Psoas muscle (tissue), 8 donors: ENCODE results near the gene FBXO9. TPM values are rescaled to one million over a fixed set of nuclear protein-coding genes. Genes with fewer than 3 reads are reported as not detected.

ENCODE experiments used
- ATAC-seq, 4 donors: fragments of 200-7000 bp; cut with Tn5 transposase; one replicate each; pipeline ENCODE4 v1.9.1; 2020; ENCODE audit warnings: moderate library complexity in 3 of 4, mild to moderate bottlenecking in 2 of 4
- DNase-seq, 2 donors: peaks; one replicate each; pipeline ENCODE4 v3.0.0-alpha.2; 2020
- H3K27ac ChIP-seq: fragments of 200-600 bp; one replicate; pipeline ENCODE4 v1.8.0; 2022
- H3K27me3 ChIP-seq, 3 donors: fragments of 200-600 bp in 1 of 3; one replicate each; pipeline versions ENCODE4 v1.6.1 to v1.8.0; 2013 to 2022; ENCODE audit warnings: low read length in 2 of 3, mild to moderate bottlenecking in 2 of 3, moderate library complexity in 1 of 3; ENCODE audit not compliant: insufficient read depth in 3 of 3
- H3K36me3 ChIP-seq, 2 donors: fragments of 200-600 bp in 1 of 2; one replicate each; pipeline versions ENCODE4 v1.6.1 to v1.8.0; 2013 to 2022; ENCODE audit warnings: low read depth in 1 of 2, mild to moderate bottlenecking in 1 of 2, moderate library complexity in 1 of 2; ENCODE audit not compliant: insufficient read depth in 1 of 2
- H3K4me1 ChIP-seq: fragments of 200-600 bp; one replicate; pipeline ENCODE4 v1.8.0; 2022
- H3K4me3 ChIP-seq: fragments of 200-600 bp; one replicate; pipeline ENCODE4 v1.8.0; 2022; ENCODE audit warnings: mild to moderate bottlenecking
- H3K9me3 ChIP-seq: fragments of 200-600 bp; one replicate; pipeline ENCODE4 v1.8.0; 2022
- WGBS, 3 donors: extraction: QIAGEN DNeasy Blood & Tissue Kit; methylation state at CpG; one replicate each; pipeline versions ENCODE4 v1.1.6 to v1.1.7; 2013; 5-methylcytosine and 5-hydroxymethylcytosine counted together
- intact Hi-C, 2 donors: fragments of 100-400 bp; cut with DNase I; formaldehyde crosslinking; loops; one replicate each; pipeline versions ENCODE4 v1.11.0 to v1.14.2; 2022
- polyA plus RNA-seq, 3 donors: library from polyadenylated mRNA; stranded (reverse); fragments of 200-250 nt; gene quantifications; one replicate each; pipeline ENCODE4 v1.2.3, GENCODE V29; 2013
- total RNA-seq, 4 donors: library from RNA; stranded (reverse); fragmentation: NEBNext Ultra II Directional in 2 of 4; extraction: Animal tissue kit (Norgen Biotek cat#: 25700) in 2 of 4; gene quantifications; one replicate each; pipeline versions ENCODE4 v1.2.1 to v1.2.4, GENCODE V29; 2021 to 2023
- TF ChIP-seq, protein P1 (sequence below): fragments of 200-600 bp; IDR thresholded peaks from one replicate; pipeline ENCODE4 v1.8.0; 2022; ENCODE audit warnings: antibody characterized with exemption
- donor health status: healthy with polysubstance abuse.
- donor health status: DM: no; HTN: no; CAD: no; lungs with moderate emphysema.
- donor health status: Bipolar disorder and iron deficiency.
- donor health status: healthy.
- donor health status: DM: yes; HTN: yes; CAD: no.
- donor health status: DM: no; HTN: no; CAD: no.
- donor health status: DM: no; HTN: no; CAD: no.
- donor health status: DM: yes; HTN: yes; CAD: no.

FBXO9 gene
- total and polyA plus RNA-seq, 7 donors = 23.2 to 74.2 (median 44.3) TPM

DNA sequence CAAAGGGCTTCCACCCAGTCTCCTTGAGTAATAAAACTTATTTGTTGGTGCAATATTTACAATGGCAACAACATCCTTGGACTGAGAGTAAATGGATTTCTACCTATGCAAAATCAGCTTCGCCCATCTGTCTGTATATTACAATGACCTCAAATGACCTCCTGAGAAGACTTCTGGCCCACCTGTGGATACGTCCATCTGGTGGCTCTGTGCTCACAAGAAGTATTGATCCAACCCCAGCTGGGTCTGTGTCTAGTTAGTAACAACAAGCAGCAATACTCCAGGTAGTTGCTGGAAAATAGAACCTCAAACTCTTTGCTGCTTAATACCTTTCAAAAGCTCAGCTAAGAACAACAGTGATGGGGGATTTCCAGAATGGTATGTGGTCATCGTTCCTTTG lies 35.4 kb upstream of the FBXO9 start:
- no peaks in the 10 kb centered on the region for H3K9me3 ChIP-seq
- no peaks in the 10 kb centered on the region for H3K27me3 ChIP-seq
- TF ChIP-seq, protein P1, sequence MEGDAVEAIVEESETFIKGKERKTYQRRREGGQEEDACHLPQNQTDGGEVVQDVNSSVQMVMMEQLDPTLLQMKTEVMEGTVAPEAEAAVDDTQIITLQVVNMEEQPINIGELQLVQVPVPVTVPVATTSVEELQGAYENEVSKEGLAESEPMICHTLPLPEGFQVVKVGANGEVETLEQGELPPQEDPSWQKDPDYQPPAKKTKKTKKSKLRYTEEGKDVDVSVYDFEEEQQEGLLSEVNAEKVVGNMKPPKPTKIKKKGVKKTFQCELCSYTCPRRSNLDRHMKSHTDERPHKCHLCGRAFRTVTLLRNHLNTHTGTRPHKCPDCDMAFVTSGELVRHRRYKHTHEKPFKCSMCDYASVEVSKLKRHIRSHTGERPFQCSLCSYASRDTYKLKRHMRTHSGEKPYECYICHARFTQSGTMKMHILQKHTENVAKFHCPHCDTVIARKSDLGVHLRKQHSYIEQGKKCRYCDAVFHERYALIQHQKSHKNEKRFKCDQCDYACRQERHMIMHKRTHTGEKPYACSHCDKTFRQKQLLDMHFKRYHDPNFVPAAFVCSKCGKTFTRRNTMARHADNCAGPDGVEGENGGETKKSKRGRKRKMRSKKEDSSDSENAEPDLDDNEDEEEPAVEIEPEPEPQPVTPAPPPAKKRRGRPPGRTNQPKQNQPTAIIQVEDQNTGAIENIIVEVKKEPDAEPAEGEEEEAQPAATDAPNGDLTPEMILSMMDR = no peak
- intact Hi-C loops = no loop called here
- H3K4me1 ChIP-seq = peaks cover 23% of the 10 kb centered on the region
- no peak overlapping the region for H3K4me3 ChIP-seq
- DNase-seq = no peak
- no peak for ATAC-seq
- H3K36me3 ChIP-seq = peaks cover 11 to 71% of the 10 kb centered on the region in 2 donors
- no peak overlapping the region for H3K27ac ChIP-seq
- 81 to 85% (median 84%) methylated on average over 3 of the region's 3 CpGs for WGBS, 3 donors

DNA sequence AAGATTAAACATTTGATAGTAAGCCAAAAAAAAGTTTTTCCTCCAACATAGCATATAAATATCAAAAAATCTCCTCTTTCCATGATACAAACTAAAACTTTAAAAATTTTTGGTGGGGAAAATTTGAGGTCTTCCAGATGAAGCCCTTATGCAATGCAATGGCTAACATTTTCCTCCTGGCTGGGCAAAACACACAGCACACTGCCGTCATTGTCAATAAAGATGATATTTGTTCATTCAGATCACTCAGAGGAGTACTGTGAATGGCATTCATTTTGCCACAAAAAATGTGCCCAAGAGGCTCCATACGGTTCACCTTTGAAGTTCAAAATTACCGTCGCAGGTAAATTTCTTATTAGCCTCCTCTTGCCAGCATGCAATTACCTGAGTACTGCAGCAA lies 33.9 kb upstream of the FBXO9 start:
- ATAC-seq = no peak
- 93 to 96% (median 95%) methylated on average over 4 of the region's 4 CpGs for WGBS, 3 donors
- peaks cover 23% of the 10 kb centered on the region for H3K4me1 ChIP-seq

DNA sequence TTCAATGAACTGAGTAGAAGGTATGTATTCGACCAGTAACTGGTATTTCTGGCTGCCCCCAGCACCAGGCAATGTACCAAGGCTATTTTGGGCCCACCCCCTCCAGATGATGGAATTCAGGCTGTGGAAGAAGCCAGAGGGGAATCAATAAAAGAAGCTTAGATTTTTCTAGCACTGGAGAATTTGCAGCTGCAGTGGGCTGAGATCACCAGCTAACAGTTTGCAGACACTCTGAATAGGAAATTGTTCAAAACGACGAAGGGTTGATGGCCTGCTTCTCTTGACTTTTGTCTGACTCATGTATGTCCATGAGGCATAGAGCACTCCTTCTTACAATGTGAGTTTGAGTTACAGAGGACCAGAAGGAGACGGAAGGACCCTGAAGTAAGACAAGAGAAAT lies 32.4 kb upstream of the FBXO9 start:
- peak overlapping the region; percentile 43 for H3K27ac ChIP-seq

More for the DNA sequence above, 33.9 kb upstream of the FBXO9 start:
- TF ChIP-seq, protein P1 = no peak
- H3K27me3 ChIP-seq = no peaks in the 10 kb centered on the region
- DNase-seq = no peak
- intact Hi-C loops = no loop called here
- no peaks in the 10 kb centered on the region for H3K9me3 ChIP-seq
- no peak overlapping the region for H3K27ac ChIP-seq
- no peak overlapping the region for H3K4me3 ChIP-seq
- H3K36me3 ChIP-seq = peaks cover 11 to 69% of the 10 kb centered on the region in 2 donors

DNA sequence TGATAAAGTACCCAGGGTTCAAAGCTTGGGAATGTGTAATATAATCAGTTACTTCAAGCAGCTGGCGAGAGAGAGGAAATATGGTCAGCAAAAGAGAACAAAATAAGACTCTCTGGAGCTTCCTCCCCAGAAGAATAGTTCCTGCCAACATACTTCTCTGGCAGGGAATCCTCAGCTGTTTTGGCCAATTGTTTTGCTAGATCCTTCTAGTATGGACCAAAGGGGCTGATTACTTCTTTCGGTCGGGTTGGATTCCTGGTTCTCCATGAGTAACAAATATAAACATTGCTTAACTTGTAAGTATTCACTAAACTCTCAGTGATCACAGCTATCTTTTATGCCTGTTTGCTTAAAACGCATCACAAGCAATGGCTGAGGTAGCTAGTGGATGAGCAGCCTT lies 31.4 kb upstream of the FBXO9 start:
- Histone ChIP-seq H3K27me3 (no peaks in the 10 kb centered on the region), H3K4me3 (no peak overlapping the region), H3K9me3 (no peaks in the 10 kb centered on the region), H3K27ac (peak overlapping the region; percentile 43), H3K4me1 (peaks cover 23% of the 10 kb centered on the region), H3K36me3 (peaks cover 7 to 69% of the 10 kb centered on the region in 2 donors)
- intact Hi-C loops = no loop called here
- TF ChIP-seq, protein P1 = no peak
- no peak for DNase-seq
- peak in 3 of 4 donors; percentile 20 to 60 (median 48) for ATAC-seq
- 20 to 28% (median 21%) methylated on average over 4 of the region's 4 CpGs for WGBS, 3 donors

More for the DNA sequence above, 32.4 kb upstream of the FBXO9 start:
- Histone ChIP-seq H3K9me3 (no peaks in the 10 kb centered on the region), H3K27me3 (no peaks in the 10 kb centered on the region), H3K36me3 (peaks cover 11 to 70% of the 10 kb centered on the region in 2 donors), H3K4me1 (peaks cover 23% of the 10 kb centered on the region), H3K4me3 (no peak overlapping the region)
- TF ChIP-seq, protein P1 = no peak
- 30 to 38% (median 33%) methylated on average over 4 of the region's 4 CpGs for WGBS, 3 donors
- intact Hi-C loops = no loop called here
- DNase-seq (no peak), ATAC-seq (peak in 1 of 4 donors; percentile 44)
